Kidney epithelial cell (primary cell): ENCODE measurements around the gene ASMTL. TPM values are rescaled to one million over a fixed set of nuclear protein-coding genes. Genes with fewer than 3 reads are reported as not detected.
"Not testable (repeated sequence)": the region's sequence is repeated elsewhere in the genome, so short reads cannot be mapped to it uniquely, and the experiment has no call there.

Experiments used
- DNase-seq: peaks from one replicate; pipeline ENCODE4 v3.0.0-alpha.2; 2010; ENCODE audit warnings: low read depth
- H3K27me3 ChIP-seq: 2 replicates; pipeline ENCODE4 v1.6.0; 2011; ENCODE audit warnings: low read length; ENCODE audit not compliant: control insufficient read depth, insufficient read depth
- H3K36me3 ChIP-seq: 2 replicates; pipeline ENCODE4 v1.5.1; 2011; ENCODE audit warnings: low read length; ENCODE audit not compliant: control insufficient read depth, insufficient read depth
- H3K4me3 ChIP-seq: 2 replicates; pipeline ENCODE4 v1.5.1; 2011; ENCODE audit warnings: low read depth, mild to moderate bottlenecking, control low read depth, low read length
- CTCF ChIP-seq: IDR thresholded peaks from 2 replicates; pipeline ENCODE4 v1.5.1; 2011; ENCODE audit warnings: mild to moderate bottlenecking, moderate library complexity, low read length, control low read depth, inconsistent platforms; ENCODE audit not compliant: insufficient read depth, poor library complexity, severe bottlenecking
- total RNA-seq: library from RNA; depleted of rRNA; stranded (reverse); fragments of >200 nt; gene quantifications from 2 replicates; pipeline ENCODE4 v1.2.3, GENCODE V29; 2015

Gene ASMTL
- total RNA-seq, 1 donor from 2014 or later: 15.9 TPM

- no peak for TF ChIP-seq CTCF
- Histone ChIP-seq H3K4me3 (no peak overlapping the region), H3K27me3 (no peaks in the 10 kb centered on the region), H3K36me3 (no peaks in the 10 kb centered on the region)
- DNase-seq: no peak
These were observed 40.7 kb upstream of the ASMTL start for GRCh38 chrX:1493412-1493811.

DNA sequence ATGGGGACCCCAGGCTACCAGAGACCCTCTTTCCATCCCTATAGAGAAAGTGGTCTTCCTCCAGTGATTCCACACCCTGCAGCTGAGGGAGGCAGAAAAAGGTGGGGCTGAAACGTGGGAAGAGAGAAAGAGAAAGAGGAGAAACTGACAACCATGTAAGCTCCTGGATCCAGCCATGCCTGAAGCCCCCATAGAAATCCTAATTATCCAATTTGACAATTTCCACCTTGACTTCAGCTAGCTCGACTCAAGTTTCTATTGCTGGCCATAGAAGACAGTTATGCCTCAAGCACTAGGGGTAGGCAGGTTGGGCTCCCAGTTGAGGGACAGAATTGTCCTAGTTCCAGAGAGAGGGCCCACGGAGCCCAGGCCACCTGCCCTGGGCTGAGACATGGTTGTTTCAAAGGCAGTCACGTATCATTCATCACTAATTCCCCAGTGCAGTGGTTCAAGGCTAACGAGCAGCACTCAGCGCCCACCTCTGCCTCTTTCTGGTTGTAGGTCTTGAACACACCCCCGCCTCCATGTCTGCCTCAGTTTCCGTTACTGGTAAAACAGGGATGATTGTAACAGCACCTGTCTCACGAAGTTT is 39.8 kb upstream of the ASMTL start:
- DNase-seq: no peak

DNA sequence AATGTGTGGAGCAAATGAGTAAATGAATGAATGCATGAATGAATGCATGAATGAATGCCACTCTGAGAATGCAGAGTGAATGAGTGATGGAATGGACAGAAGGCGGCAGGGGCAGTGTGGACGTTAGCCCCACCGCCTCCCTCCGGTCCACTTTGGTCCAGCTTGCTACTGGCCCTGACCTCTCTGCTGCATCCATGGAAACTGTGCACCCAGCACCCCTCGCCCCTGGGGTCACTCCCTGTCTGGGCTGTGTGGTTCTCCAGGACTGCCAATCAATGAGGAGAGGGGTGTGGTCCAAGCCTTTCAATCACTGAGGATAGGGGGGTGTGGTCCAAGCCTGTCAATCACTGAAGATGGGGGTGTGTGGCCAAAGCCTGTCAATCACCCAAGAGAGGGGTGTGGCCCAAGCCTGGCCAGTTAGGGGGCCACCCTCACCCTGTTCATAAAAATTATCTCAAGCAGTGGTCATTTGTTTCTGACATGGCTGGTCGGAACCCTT is 39.2 kb upstream of the ASMTL start:
- Histone ChIP-seq H3K36me3 (no peaks in the 10 kb centered on the region), H3K27me3 (no peaks in the 10 kb centered on the region), H3K4me3 (no peak overlapping the region)
- no peak for DNase-seq
- TF ChIP-seq CTCF: no peak

More for the DNA sequence above, 39.8 kb upstream of the ASMTL start:
- Histone ChIP-seq H3K4me3 (no peak overlapping the region), H3K27me3 (no peaks in the 10 kb centered on the region), H3K36me3 (no peaks in the 10 kb centered on the region)
- TF ChIP-seq CTCF: no peak

DNA sequence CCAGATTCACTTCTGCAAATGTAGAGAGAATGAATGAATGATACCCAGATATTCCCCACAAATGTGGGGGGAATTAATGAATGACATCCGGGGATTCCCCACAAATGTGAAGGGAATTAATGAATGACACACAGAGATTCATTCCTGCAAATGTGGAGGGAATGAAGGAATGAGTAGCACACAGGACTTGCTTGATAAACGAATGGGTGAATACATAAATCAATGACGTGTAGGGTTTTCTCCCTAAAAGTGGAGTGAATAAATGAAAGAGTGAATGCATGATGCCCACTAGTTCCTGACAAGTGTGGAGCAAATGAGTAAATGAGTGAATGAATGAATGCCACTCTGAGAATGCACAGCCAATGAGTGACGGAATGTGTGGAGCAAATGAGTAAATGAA is 38.5 kb upstream of the ASMTL start:
- H3K4me3 ChIP-seq, H3K36me3 ChIP-seq, H3K27me3 ChIP-seq, DNase-seq: not testable (repeated sequence)

- not testable (repeated sequence) for H3K27me3 ChIP-seq, H3K4me3 ChIP-seq, DNase-seq, H3K36me3 ChIP-seq
These were observed 38.0 kb upstream of the ASMTL start for GRCh38 chrX:1490723-1491122.

- not testable (repeated sequence) for DNase-seq, H3K4me3 ChIP-seq
These were observed 36.6 kb upstream of the ASMTL start for GRCh38 chrX:1489354-1489753.

GRCh38 chrX:1488745-1489144 is 36.0 kb upstream of the ASMTL start:
- DNase-seq: no peak
- no peak for TF ChIP-seq CTCF
- no peak overlapping the region for H3K4me3 ChIP-seq
- no peaks in the 10 kb centered on the region for H3K27me3 ChIP-seq
- no peaks in the 10 kb centered on the region for H3K36me3 ChIP-seq

More at GRCh38 chrX:1489354-1489753, 36.6 kb upstream of the ASMTL start:
- H3K36me3 ChIP-seq, H3K27me3 ChIP-seq: not testable (repeated sequence)
